Prostate gland (tissue), 2 donors: Measurements from ENCODE around the gene GAB2.

Source experiments
- CTCF ChIP-seq, 4 experiments: fragments of 200-600 bp in 2 of 4; fragments of 450-650 bp in 2 of 4; sonication (generic) in 2 of 4; IDR thresholded peaks; 1 replicate in 3 of 4; 2 replicates in 1 of 4; pipeline ENCODE4 v1.5.1; 2016 to 2019; ENCODE audit warnings: antibody characterized with exemption in 4 of 4, mild to moderate bottlenecking in 2 of 4, moderate library complexity in 2 of 4
- POLR2A ChIP-seq: fragments of 450-650 bp; IDR thresholded peaks from one replicate; pipeline ENCODE4 v1.6.1; 2016; ENCODE audit warnings: antibody characterized with exemption, mild to moderate bottlenecking
- POLR2AphosphoS5 ChIP-seq: sonication (generic); formaldehyde crosslinking; IDR thresholded peaks from one replicate; pipeline ENCODE4 v1.6.1; 2017; ENCODE audit warnings: antibody characterized with exemption

GRCh38 chr11:78192911-78193351, 224.7 kb downstream of the GAB2 start:
- no peak for TF ChIP-seq POLR2A
- no peak for TF ChIP-seq CTCF (IDR thresholded peaks at IDR 0.05)
- no peak for TF ChIP-seq POLR2AphosphoS5
